GM13977 (cell line): ENCODE measurements around the gene CUBN.
"Not testable (repeated sequence)": the region's sequence is repeated elsewhere in the genome, so short reads cannot be mapped to it uniquely, and the experiment has no call there.

Source experiments
- DNase-seq: peaks from one replicate; pipeline ENCODE4 v3.0.0; 2012; ENCODE audit warnings: low spot score
- CTCF ChIP-seq: IDR thresholded peaks from 2 replicates; pipeline ENCODE4 v1.5.1; 2012; ENCODE audit warnings: mild to moderate bottlenecking, control low read depth; ENCODE audit not compliant: insufficient read depth; ENCODE audit errors: extremely low read depth, missing control alignments
- in situ Hi-C: fragments of 300-500 bp; cut with MboI; formaldehyde crosslinking; loops from one replicate; pipeline ENCODE4 v1.12.0; 2022; ENCODE audit warnings: low sequenced_read_pairs, low pct_unique_long_range_greater_than_20kb, mixed read lengths, inconsistent platforms; ENCODE audit not compliant: unreplicated experiment

Gene CUBN

GRCh38 chr10:17023386-17024298 lies 106.0 kb downstream of the CUBN start:
- DNase-seq: peak; percentile 59

GRCh38 chr10:17022896-17023295 lies 106.7 kb downstream of the CUBN start:
- TF ChIP-seq CTCF: no peak
- no peak for DNase-seq
- in situ Hi-C loops: no loop called here

More at GRCh38 chr10:17023386-17024298, 106.0 kb downstream of the CUBN start:
- no peak for TF ChIP-seq CTCF
- in situ Hi-C loops: no loop called here

- no peak for TF ChIP-seq CTCF
- in situ Hi-C loops: no loop called here
- DNase-seq: no peak
Observed at GRCh38 chr10:17022466-17022825, 107.2 kb downstream of the CUBN start.

- in situ Hi-C loops: no loop called here
- TF ChIP-seq CTCF: no peak
- DNase-seq: no peak
Observed at GRCh38 chr10:17021656-17022465, 107.8 kb downstream of the CUBN start.

GRCh38 chr10:17019696-17020095 lies 109.9 kb downstream of the CUBN start:
- DNase-seq: no peak
- TF ChIP-seq CTCF: no peak
- in situ Hi-C loops: no loop called here

- DNase-seq, in situ Hi-C loops: not testable (repeated sequence)
Observed at GRCh38 chr10:17013131-17013983, 116.3 kb downstream of the CUBN start.

- not testable (repeated sequence) for DNase-seq
Observed at GRCh38 chr10:17012731-17013130, 116.9 kb downstream of the CUBN start.

More at GRCh38 chr10:17012731-17013130, 116.9 kb downstream of the CUBN start:
- in situ Hi-C loops: not testable (repeated sequence)
